ENCODE data around the gene LITAFD.
"Not testable (repeated sequence)": the region's sequence is repeated elsewhere in the genome, so short reads cannot be mapped to it uniquely, and the experiment has no call there.

The LITAFD gene

DNA sequence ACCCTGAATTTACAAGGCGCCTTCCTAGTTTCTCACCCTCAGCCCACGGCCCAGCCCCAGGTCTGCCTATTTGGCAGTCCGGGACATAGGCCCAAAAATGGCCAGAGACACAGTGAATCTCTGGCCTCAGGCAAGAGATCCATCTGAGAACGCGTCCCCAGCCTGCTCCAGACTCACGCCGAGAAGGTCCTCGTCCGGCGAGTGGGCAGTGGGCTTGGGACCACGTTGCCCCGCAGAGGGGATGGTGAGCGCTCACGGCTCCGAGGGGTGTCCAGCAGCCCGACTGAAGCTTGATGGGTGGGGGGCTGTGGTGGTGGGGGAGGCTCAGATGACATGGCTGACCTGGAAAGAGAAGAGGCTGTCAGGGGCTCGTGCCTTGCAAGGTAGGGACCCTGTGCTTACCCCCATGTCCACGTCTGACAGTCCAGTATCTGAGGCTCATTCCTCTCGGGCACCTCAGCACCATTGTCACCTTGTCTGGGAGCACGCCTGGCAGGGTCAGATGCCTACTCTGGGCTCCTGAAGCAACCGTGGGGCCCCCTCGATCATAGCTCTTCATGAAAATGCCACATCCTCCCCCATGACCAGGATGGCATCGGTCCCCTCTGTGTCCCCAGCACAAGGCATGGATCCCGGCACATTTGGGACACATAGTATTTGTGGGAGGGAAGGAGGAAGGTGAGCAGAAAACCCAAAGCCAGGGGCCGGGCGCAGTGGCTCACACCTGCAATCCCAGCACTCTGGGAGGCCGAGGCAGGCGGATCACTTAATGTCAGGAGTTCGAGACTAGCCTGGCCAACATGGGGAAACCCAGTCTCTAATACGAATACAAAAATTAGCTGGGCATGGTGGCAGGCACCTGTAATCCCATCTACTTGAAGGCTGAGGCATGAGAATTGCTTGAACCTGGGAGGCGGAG lies 22.9 kb upstream of the LITAFD start:
- DNase-seq (ENCODE audit: low read depth): no peak

DNA sequence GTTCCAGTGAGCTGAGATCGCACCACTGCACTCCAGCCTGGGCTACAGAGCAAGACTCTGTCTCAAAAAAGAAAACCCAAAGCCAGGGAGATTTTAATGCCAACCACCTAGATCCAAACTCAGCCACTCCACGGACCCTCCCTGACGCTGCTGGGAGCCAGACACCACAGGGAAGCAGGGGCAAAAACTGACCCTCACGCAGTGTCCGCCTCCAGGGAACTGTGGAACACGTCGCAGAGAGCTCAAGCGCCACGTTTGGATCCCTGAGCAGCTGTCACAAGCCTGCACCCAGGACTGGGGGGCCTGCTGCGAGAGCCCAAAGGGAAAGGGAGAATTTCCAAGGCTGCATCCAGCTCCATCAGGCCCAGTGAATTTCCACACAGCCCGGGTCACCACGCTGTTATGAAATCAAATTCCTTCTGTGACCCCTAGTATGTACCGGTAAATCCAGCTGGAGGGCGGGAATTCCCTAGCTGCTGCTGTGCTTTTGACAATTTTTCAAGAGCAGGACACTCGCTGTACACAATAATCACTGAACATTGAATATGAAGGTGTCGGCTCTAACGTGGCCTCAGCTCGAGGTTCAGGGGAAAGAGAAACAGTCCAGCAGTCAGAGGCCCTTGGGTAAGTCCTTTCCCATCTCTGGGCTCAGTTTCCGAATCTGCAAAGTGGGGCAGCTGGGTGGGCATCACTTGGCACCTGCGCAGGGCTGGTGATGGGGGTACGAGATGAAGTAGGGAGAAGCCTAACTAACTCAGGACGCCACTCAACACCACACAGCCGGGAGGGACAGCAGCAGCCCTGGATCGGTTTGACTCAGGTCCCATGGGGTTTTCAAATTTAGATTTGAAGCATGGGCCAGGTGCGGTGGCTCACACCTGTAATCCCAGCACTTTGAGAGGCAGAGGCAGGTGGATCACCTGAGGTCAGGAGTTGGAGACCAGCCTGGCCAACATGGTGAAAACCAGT lies 22.0 kb upstream of the LITAFD start:
- DNase-seq (ENCODE audit: low read depth): no peak

DNA sequence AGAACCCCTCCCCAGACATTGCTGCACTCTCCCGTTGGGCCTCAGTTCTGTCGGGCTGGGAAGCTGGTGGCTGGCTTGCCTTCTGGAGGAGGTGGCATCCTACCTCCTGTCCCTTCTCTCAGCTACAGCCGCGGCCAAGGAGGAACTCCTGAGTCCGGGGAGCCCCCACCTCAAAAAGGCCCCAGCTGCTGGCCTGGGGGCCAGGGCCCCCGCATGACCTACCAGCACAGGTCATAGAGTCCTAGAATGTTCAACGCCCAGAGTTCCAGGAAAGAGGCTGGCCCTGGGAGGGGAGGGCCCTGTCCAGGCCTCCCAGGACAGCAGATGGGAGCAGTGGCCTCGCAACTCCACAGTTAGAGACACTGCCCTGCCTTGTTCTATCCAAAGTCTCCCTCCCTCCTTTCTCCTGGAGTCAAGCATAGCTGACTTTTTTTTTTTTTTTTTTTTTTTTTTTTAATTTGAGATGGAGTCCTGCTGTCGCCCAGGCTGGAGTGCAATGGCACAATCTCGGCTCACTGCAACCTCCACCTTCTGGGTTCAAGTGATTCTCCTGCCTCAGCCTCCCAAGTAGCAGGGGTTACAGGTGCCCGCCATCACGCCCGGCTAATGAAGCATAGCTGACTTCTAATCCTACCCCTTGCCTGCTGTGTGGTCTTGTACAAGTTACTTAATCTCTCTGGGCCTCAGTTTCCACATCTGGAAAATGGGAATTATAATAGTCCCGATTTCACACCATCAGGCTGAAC lies 20.4 kb upstream of the LITAFD start:
- no peak for DNase-seq (ENCODE audit: low read depth)

DNA sequence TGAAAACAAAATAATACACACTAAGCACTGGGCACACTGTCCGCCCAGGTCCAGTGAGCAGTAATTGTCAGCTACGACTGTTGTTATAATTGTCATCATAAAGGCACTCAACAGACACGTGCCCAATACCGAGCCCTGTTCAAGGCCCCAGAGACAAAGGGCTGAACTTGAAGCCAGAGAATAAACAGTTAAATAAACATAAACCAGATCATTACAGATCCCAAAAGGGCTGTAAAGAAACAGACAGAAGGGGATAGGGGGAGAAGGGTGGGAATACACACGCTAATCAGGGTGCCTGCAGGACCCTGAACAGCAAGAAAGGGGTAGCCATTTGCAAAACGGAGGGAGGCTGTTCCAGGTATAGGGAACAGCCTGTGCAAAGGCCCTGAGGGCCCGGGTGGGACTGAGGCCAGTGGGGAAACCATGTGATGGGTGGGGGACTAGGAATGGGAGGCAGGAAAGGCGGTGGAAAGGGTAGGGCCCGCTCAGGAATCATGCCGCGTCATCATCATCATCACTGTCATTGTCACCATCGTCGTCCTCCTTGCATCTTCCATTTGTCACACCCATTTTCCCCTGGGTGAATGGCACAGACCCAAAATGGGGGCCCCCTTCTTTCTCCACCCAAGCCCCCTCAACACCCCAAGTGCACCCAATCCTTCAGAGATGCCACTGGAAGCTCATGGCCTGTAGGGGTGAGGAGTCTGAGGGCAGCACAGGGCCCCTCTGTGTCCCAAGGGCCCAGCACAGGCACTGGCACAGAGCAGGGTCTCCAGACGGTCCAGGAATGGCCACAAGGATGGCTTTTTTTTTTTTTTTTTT lies 19.6 kb upstream of the LITAFD start:
- DNase-seq (ENCODE audit: low read depth): no peak

DNA sequence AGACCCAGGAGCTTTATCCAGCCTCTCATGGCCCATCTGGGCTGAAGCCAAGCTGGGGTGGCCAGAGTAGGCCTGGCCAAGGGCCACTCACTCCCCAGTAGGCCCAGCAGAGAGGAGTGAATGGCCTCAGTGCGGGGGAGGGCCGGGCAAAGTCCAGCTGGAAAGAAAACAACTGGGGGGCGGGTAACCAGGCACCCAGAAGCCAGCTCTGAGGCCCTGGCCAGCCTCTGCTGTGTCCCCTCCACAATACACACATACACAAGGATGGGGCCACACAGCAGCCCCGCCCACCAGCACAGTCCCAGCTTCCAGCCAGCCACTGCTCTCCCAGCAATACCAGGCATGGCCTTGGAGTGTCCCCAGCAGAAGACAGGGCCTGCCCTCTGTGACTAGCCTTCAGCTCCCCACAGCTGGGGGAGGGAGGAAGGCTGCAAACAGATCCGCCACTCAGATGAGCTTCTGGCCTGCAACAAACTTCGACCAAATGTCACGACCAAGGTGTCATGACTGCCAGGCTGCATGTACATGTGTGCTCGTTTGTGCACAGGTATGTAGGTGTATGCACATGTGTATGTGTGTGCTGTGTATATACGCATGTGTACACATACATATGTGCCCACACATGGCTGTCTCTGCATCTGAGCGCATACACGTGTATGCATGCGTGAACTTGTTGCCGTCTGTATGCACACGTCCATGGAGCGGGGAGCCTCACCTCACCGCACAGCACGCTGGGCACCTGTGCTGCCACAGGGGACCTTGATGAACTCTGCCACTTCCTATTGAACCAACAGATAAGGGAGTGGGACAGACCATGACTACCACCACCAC lies 18.3 kb upstream of the LITAFD start:
- no peak for DNase-seq (ENCODE audit: low read depth)

DNA sequence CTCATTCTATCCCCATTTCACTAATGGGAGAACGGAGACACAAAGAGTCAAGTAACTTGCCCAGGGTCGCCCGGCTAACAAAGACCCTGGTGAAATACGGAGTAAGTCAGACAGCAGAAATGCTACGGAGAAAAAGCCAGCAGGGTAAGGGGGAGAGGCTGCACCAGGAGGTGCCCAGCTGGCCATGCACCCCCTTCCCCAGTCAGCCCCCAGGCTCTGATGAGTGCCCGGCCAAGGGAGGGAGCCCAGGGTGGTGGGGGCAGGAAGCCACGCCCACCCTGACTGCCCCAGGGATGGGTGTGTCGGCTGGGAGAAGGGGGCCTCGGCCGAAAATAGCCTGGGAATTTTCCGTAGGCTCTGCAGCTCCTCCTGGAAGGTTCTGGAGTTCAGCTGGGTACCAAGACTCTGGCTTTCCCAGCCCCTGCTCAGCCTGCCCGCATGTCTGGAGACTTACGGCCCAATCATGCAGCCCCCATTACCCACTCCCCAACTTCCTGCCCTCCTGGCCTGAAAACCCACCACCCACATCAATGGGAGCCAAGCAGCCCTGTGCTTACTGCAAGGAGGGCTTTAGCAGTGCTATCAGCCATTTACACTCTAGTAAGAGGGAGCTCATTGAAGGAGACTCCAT lies 17.6 kb upstream of the LITAFD start:
- no peak for DNase-seq (ENCODE audit: low read depth)

DNA sequence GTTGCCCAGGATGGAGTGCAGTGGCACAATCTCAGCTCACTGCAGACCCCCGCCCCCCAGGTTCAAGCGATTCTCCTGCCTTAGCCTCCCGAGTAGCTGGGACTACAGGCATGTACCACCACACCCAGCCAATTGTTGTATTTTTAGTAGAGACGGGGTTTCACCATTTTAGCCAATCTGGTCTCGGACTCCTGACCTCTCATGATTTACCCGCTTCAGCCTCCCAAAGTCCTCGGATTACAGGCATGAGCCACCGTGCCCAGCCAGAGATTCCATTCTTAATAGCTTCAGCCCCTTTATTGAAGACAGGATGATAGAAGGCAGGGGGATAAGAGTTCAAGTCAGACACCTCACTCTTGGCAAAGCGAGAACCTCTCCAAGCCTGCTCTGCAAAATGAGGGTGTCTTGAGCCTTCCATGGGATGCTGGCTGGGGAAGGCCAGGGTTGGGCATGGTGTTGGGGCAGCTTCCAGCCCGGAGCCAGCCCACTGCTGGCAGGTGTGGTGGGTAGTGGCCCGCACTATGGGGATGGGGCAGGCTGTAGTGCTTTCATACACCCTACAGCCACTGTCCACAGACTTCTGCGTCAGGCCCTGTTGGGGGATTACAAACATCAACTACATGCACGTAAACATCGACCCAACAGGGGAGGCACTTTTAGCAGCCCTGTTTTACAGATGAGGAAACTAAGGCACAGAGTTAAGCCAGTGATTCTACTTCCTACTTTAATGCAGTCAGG lies 16.8 kb upstream of the LITAFD start:
- DNase-seq (ENCODE audit: low read depth): no peak

GRCh38 chr16:8866118-8866883 lies 15.8 kb upstream of the LITAFD start:
- DNase-seq (ENCODE audit: low read depth): no peak

- DNase-seq (ENCODE audit: low read depth): no peak
Observed at GRCh38 chr16:8866884-8867215, 15.3 kb upstream of the LITAFD start.

DNA sequence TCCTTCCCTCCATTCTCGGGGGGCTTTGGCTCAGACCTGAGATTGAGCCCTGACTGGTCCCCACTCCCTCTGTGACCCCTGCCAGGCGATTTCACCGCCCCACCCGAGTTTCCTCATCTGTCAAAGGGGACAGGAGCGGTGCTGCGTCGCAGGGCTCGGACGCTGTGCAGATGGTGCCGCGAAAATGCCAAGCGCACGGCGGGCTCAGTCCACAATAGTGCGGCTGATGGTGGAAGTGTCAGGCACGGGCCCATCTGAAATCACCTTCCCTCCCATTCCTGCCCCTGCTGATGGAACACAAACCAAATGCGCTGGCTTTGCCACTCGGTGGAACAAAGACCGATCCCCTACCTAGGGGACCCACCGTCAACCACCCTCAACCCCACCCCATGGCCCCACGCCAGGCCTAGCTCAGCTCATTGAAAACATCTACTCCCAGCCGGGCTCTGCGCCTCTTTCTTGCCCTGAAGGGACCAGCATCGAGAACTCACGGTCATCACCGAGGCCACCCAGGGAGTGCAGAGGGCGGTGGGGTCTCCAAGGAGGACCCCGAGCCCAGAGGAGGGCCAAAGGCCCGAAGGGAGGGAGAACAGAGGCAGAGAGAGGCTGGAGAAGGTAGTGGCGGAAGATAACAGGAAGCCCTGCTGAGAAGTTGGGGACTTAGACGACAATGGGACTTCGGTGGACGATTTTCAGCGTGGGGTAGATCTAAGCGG lies 14.8 kb upstream of the LITAFD start:
- DNase-seq (ENCODE audit: low read depth): no peak

GRCh38 chr16:8867932-8868415 lies 14.2 kb upstream of the LITAFD start:
- DNase-seq (ENCODE audit: low read depth): peak; percentile 29

GRCh38 chr16:8868416-8869211 lies 13.5 kb upstream of the LITAFD start, which contains the start of gene CARHSP1:
TSS of gene CARHSP1 (minus strand) at chr16:8869006. CDS start at chr16:8859328, 9,678 bp downstream.
- DNase-seq (ENCODE audit: low read depth): peak; percentile 52

DNA sequence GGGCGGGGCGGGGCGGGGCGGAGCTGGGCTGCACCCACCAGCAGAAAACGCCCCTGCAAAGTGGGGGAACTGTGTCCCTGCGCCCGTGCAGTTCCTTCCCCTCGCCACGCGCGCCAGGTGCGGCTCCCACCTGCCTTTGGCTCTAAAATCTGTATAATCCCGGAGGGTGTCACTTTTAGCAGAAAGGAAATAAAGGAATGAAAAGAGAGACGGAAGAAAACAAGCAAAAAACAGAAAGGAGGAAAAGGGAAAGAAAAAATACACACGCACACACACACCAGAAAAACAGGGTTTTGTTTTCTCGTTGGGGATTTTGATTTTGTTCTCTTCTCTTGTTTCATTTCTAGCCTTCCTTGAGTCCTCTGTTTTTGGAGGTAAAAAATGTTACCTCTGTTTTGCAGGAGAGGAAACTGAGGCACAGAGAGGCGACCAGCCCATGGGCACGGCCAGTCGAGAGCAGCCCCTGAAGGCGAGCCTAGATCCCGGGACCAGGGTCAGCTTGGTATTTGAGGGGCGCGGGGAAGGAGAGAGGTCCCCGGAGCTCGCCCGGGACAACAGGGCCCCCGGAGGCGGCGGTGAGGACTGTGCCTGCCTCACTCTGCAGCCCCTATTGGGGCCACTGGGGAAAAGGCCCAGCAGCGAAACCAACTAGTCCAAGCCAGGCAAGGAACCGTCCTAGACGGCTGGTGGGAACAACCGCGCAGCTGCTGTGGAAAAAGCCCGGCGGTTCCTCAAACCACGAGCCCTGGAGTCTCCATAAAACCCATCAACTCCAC lies 12.8 kb upstream of the LITAFD start:
- DNase-seq (ENCODE audit: low read depth): no peak

DNA sequence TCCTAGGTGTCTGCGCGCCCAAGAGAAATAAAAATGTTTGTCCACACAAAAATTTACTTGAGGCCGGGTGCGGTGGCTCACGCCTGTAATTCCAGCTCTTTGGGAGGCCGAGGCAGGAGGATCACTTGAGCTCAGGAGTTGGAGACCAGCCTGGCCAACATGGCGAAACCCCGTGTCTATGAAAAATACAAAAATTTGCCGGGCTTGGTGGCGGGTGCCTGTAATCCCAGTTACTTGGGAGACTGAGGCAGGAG lies 12.2 kb upstream of the LITAFD start:
- DNase-seq (ENCODE audit: low read depth): not testable (repeated sequence)

DNA sequence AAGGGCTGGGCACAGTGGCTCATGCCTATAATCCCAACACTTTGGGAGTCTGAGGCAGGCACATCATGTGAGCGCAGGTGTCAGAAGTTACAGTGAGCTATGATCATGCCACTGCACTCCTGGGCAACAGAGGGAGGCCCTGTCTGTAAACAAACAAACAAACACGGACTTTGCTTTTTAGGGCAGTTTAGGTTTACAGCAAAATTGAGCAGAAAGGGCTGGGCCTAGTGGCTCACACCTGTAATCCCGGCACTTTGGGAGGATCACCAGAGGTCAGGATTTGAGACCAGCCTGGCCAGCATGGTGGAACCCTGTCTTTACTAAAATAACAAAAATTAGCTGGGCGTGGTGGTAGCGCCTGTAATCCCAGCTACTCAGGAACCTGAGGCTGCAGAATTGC lies 10.1 kb upstream of the LITAFD start:
- no peak for DNase-seq (ENCODE audit: low read depth)
